Esophagus muscularis mucosa (tissue), 4 donors: Measurements from ENCODE around the gene BCAS3.

Source experiments
- CTCF ChIP-seq, 3 experiments: fragments of 200-600 bp in 2 of 3; fragments of 450-650 bp in 1 of 3; sonication (generic) in 2 of 3; IDR thresholded peaks; one replicate each; pipeline ENCODE4 v1.5.1; 2017 to 2019; ENCODE audit warnings: antibody characterized with exemption in 3 of 3, mild to moderate bottlenecking in 2 of 3, moderate library complexity in 1 of 3
- EP300 ChIP-seq: sonication (generic); formaldehyde crosslinking; IDR thresholded peaks from one replicate; pipeline ENCODE4 v1.6.1; 2017; ENCODE audit warnings: antibody characterized with exemption
- POLR2A ChIP-seq: fragments of 450-650 bp; IDR thresholded peaks from one replicate; pipeline ENCODE4 v1.6.1; 2017; ENCODE audit warnings: antibody characterized with exemption, moderate library complexity, mild to moderate bottlenecking, low read depth
- POLR2AphosphoS5 ChIP-seq, 2 donors: sonication (generic); formaldehyde crosslinking; IDR thresholded peaks; one replicate each; pipeline ENCODE4 v1.6.1; 2017; ENCODE audit warnings: antibody characterized with exemption in 2 of 2

GRCh38 chr17:61230461-61230860 lies 552.8 kb downstream of the BCAS3 start:
- TF ChIP-seq CTCF (IDR thresholded peaks at IDR 0.05) (no peak), POLR2A (no peak), EP300 (no peak), POLR2AphosphoS5 (IDR thresholded peaks at IDR 0.05) (no peak)
